AG09319 (cell line): ENCODE results near the gene AVPI1.
"Not testable (repeated sequence)": the region's sequence is repeated elsewhere in the genome, so short reads cannot be mapped to it uniquely, and the experiment has no call there.

Source experiments
- DNase-seq: peaks from one replicate; pipeline ENCODE4 v3.0.0-alpha.2; 2010; ENCODE audit warnings: low read depth; ENCODE audit errors: extremely low read depth
- CTCF ChIP-seq: IDR thresholded peaks from 2 replicates; pipeline ENCODE4 v1.5.1; 2011; ENCODE audit warnings: low read depth, mild to moderate bottlenecking, inconsistent platforms, low read length, moderate library complexity

Gene AVPI1

GRCh38 chr10:97701438-97702069, 14.5 kb upstream of the AVPI1 start:
- peak; percentile 97 for TF ChIP-seq CTCF
- DNase-seq: no peak

GRCh38 chr10:97698072-97698655, 11.1 kb upstream of the AVPI1 start:
- DNase-seq: not testable (repeated sequence)

DNA sequence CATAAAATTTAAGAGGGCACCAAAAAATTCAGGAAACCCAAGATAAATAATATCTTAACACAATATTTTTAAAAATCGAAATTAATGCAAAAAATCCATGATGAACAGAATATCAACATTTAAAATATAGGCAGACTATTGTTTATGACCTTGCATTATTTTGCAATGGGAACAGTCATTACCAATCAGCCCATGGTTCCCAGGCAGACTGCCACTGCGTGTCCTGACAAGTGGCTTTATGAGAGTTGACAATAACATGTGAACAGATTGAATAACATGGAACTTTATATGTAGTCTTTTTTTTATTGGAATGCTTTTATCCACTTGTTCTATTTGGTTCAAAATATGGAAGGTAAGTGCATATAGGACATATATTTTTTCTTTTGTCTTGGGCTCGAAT, 3.1 kb upstream of the AVPI1 start:
- no peak for DNase-seq
- no peak for TF ChIP-seq CTCF

GRCh38 chr10:97689559-97690020, 2.5 kb upstream of the AVPI1 start:
- TF ChIP-seq CTCF: no peak
- peak; percentile 90 for DNase-seq

DNA sequence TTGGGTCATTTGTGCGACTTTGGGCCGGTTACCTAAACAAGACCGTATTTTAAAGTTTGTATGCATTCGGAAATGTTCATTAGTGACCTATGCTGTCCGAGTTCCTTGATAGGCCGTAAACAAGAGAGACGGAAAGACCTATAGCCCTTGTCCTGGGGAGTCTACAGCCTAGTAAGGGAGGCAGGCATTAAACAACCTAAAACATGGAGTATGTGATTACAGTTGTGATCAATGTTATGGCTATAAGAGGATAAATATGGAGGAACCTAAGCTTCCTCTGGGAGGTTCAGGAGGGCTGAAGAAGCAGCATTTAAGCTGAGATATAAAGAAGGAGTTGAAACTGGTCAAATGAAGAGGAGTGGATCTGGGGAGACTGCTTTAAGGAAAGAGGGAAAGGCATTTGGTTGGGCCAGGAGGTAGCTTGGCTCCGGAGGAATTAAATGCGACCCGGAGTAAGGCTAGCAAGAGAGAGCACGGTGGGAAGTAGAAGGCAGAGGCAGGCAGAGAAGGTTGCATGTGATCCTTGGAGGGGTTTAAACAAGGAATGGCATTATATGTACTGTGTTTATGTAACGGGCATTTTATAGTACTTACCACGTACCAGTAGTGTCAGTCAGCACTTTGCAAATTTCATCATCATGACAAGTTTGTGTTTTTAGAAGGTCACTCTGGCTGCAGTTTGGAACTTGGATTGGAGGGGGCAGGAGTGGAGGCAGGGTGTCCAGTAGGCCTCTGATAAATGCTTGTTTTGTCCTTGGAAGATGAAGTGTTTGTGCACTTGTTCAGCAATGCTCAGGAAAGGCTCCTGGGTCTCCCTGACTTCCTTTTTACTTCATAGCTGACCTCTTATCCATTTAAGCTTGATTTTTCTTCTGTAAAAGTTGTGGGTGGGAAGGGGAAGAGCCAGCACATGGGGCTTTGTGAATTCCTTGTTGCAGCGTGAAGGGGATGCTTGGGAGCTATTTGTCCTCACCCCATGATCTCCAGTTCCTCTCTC, 1.0 kb upstream of the AVPI1 start:
- DNase-seq: peak; percentile 63

GRCh38 chr10:97686301-97686961, 610 bp downstream of the AVPI1 start:
- no peak for DNase-seq
- TF ChIP-seq CTCF: no peak

More for the DNA sequence above, 1.0 kb upstream of the AVPI1 start:
- TF ChIP-seq CTCF: no peak

GRCh38 chr10:97685395-97685958, 1.6 kb downstream of the AVPI1 start:
- no peak for DNase-seq

More at GRCh38 chr10:97685395-97685958, 1.6 kb downstream of the AVPI1 start:
- TF ChIP-seq CTCF: peak; percentile 40
